ENCODE results near the gene MUSK.
A peak's percentile ranks its signal among the peaks of the same experiment; 100 is the strongest.

The MUSK gene

DNA sequence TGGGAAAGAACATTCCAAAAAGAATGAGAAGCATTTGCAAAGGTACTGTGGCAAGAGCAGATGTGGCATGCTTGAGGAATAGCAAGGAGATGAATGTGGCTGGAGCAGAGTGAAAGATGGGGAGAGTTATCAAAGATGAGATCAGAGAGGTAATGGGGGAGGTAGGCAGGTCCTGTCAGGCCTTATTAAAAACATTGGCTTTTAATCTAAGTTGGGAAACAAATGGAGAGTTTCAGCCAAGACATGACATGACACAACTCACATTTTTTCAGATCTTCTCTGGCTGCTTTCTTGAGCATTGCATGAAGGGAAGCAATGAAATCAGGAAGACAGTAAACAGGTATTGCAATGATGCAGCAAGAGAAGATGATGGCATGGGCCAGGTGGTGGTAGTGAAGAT is 120.3 kb downstream of the MUSK start:
- in situ Hi-C loops (cut with HindIII; ENCODE audit: low sequenced_read_pairs), result no loop called here
- TF ChIP-seq, protein P1, sequence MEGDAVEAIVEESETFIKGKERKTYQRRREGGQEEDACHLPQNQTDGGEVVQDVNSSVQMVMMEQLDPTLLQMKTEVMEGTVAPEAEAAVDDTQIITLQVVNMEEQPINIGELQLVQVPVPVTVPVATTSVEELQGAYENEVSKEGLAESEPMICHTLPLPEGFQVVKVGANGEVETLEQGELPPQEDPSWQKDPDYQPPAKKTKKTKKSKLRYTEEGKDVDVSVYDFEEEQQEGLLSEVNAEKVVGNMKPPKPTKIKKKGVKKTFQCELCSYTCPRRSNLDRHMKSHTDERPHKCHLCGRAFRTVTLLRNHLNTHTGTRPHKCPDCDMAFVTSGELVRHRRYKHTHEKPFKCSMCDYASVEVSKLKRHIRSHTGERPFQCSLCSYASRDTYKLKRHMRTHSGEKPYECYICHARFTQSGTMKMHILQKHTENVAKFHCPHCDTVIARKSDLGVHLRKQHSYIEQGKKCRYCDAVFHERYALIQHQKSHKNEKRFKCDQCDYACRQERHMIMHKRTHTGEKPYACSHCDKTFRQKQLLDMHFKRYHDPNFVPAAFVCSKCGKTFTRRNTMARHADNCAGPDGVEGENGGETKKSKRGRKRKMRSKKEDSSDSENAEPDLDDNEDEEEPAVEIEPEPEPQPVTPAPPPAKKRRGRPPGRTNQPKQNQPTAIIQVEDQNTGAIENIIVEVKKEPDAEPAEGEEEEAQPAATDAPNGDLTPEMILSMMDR (IDR thresholded peaks at IDR 0.05; ENCODE audit: low read depth, low read length, missing control alignments), result no peak
- DNase-seq (ENCODE audit: low read depth), result no peak
- no peak overlapping the region for H3K4me3 ChIP-seq (ENCODE audit: low read depth, low read length)

DNA sequence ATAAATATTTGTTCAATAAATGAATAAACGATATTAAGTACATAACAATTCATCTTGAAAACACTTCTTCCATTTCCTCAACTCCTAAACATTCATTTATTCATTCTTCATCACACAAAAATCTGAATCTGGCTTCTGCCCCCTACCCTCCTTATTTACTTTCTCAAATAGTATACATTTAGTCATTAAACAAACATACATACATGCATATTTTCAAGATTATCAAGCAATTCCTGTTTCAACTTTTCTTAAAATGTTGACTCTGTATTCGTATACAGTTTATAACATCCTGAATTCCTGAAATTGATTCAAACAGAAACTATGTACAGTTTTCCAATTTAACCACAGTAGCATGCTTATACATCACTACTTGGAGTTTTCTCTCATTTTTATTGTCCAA is 129.0 kb downstream of the MUSK start:
- no peak overlapping the region for H3K4me3 ChIP-seq (ENCODE audit: low read depth, low read length)
- TF ChIP-seq, protein P1 (IDR thresholded peaks at IDR 0.05; ENCODE audit: low read depth, low read length, missing control alignments), result no peak
- peak; percentile 20 for DNase-seq (ENCODE audit: low read depth)
- in situ Hi-C loops (cut with HindIII; ENCODE audit: low sequenced_read_pairs), result no loop called here

DNA sequence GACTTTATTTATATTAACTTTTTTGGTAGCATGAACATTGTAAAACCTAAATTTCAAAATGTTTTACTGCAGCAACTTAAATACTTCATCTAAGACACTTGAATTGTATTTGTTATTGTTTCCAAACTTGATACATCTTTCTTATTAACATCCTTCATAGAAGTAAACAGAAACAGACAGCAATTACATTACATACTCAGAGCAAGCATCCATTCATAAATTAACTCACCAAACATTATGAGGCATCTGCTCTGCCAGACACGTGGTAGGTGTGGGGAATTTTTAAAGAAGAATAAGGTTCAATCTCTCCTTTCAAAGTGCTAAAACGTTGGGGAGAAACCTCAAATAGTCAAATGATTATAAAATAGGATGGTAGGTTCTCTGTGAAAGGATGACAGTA is 130.8 kb downstream of the MUSK start:
- no peak for DNase-seq (ENCODE audit: low read depth)
- TF ChIP-seq, protein P1 (IDR thresholded peaks at IDR 0.05; ENCODE audit: low read depth, low read length, missing control alignments), result no peak
- no peak overlapping the region for H3K4me3 ChIP-seq (ENCODE audit: low read depth, low read length)
- in situ Hi-C loops (cut with HindIII; ENCODE audit: low sequenced_read_pairs), result no loop called here

DNA sequence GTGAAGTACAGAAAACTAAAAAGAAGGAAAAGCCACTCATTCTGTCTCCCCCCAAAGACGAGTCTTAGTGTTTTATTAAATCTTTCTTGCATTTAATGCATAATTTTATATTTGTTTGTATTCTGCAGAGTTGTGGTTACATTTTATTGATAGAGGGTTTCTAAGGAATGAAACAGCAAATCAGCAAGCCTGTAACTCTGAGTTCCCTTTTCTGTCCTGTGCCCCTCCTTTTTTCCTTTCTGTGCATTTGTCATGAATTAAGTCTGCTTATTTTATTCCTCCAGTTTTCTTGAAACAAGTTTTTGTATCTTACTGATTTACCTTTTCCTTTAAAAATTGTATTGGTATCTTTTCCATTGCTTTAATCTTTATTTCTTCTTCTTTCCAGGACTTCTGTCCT is 132.8 kb downstream of the MUSK start:
- in situ Hi-C loops (cut with HindIII; ENCODE audit: low sequenced_read_pairs), result no loop called here
- H3K4me3 ChIP-seq (ENCODE audit: low read depth, low read length), result no peak overlapping the region
- TF ChIP-seq, protein P1 (IDR thresholded peaks at IDR 0.05; ENCODE audit: low read depth, low read length, missing control alignments), result no peak
- DNase-seq (ENCODE audit: low read depth), result no peak

DNA sequence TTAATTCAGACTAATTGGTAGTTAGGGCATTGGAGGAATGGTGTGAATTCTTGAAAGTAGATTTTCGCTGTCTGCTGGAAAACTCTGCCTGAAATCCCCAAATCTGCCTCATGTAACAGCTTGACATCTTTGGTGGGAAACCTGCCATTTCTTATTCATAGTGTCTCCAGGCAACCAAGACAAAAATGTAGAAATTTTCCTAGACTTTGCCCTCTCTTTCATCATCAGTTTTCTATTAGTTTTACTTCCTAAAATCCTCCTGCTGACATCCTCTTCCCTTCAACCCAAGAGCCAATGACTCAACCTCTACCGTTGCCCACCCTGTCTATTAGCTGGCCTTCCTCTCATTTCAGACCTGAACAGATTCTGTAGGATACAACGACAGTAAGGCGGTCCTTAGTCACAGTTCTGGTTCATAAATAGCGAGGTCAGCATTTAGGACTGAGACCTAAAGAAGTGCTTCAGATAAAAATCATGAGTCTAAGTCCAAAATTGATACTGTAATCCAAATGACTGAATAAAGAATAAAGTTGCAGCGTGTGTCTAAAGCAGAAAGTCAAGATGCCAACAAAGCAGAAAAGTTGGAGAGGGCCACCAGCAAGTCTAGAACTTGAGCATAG is 133.9 kb downstream of the MUSK start:
- peak; percentile 15 for DNase-seq (ENCODE audit: low read depth)
- TF ChIP-seq, protein P1 (IDR thresholded peaks at IDR 0.05; ENCODE audit: low read depth, low read length, missing control alignments), result no peak
- no peak overlapping the region for H3K4me3 ChIP-seq (ENCODE audit: low read depth, low read length)
- in situ Hi-C loops (cut with HindIII; ENCODE audit: low sequenced_read_pairs), result no loop called here

DNA sequence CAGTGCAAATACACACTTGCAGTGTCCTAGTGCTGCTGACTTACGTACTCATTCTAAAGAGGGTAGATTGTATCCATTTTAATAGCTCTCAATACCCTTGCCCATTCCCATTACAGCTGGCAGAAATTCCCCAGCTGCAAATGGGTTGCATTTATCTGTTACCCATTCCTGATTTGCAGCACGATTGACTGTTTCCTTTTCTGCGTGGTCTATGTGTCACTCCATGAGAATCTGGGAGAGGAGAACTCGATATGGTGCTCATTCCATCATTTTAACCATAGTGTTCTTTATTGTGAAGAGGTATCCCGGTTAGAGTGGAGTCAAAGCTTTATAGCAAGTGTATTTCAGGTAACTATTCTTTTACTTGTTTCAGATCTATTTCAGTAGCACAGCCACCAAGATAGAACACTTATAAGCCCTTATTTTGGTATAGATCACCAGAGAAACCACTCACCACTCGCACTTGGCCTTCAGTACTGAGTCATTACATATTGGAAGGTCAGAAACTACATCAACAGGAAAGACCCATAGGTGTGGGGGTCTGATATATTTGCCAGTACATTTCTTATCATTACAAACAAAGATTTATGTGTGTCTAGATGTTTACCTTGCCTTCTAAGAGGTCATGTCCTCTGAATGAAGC is 139.5 kb downstream of the MUSK start:
- in situ Hi-C loops (cut with HindIII; ENCODE audit: low sequenced_read_pairs), result no loop called here
- DNase-seq (ENCODE audit: low read depth), result no peak
- no peak overlapping the region for H3K4me3 ChIP-seq (ENCODE audit: low read depth, low read length)
- TF ChIP-seq, protein P1 (IDR thresholded peaks at IDR 0.05; ENCODE audit: low read depth, low read length, missing control alignments), result no peak
